ENCODE measurements around the gene GRHL3.

Gene GRHL3

GRCh38 chr1:24293392-24294227 is 25.5 kb upstream of the GRHL3 start:
- DNase-seq, result no peak

GRCh38 chr1:24294228-24294672 is 24.9 kb upstream of the GRHL3 start:
- DNase-seq, result peak; percentile 78

GRCh38 chr1:24294716-24295371 is 24.3 kb upstream of the GRHL3 start:
- peak; percentile 77 for DNase-seq

- no peak for DNase-seq
These were observed 23.6 kb upstream of the GRHL3 start for GRCh38 chr1:24295535-24295934.

GRCh38 chr1:24297187-24297851 is 21.8 kb upstream of the GRHL3 start:
- no peak for DNase-seq

GRCh38 chr1:24297852-24298232 is 21.3 kb upstream of the GRHL3 start:
- DNase-seq, result no peak

GRCh38 chr1:24298606-24299005 is 20.6 kb upstream of the GRHL3 start:
- no peak for DNase-seq

GRCh38 chr1:24299901-24300300 is 19.3 kb upstream of the GRHL3 start:
- DNase-seq, result no peak

GRCh38 chr1:24300971-24301784 is 18.0 kb upstream of the GRHL3 start:
- DNase-seq, result no peak

- DNase-seq, result no peak
These were observed 17.4 kb upstream of the GRHL3 start for GRCh38 chr1:24301785-24302175.

- no peak for DNase-seq
These were observed 16.9 kb upstream of the GRHL3 start for GRCh38 chr1:24302209-24302611.

GRCh38 chr1:24303600-24303999 is 15.6 kb upstream of the GRHL3 start:
- no peak for DNase-seq

- DNase-seq, result no peak
These were observed 14.4 kb upstream of the GRHL3 start for GRCh38 chr1:24304763-24305162.

- no peak for DNase-seq
These were observed 10.7 kb upstream of the GRHL3 start for GRCh38 chr1:24308365-24309015.

GRCh38 chr1:24309762-24310485 is 9.2 kb upstream of the GRHL3 start:
- no peak for DNase-seq

GRCh38 chr1:24311234-24311633 is 7.9 kb upstream of the GRHL3 start:
- DNase-seq, result no peak

GRCh38 chr1:24311741-24312140 is 7.4 kb upstream of the GRHL3 start:
- DNase-seq, result no peak

- no peak for DNase-seq
These were observed 3.8 kb upstream of the GRHL3 start for GRCh38 chr1:24315391-24315790.

GRCh38 chr1:24316645-24317044 is 2.5 kb upstream of the GRHL3 start:
- no peak for DNase-seq

- DNase-seq, result no peak
These were observed 2.1 kb upstream of the GRHL3 start for GRCh38 chr1:24317081-24317480.

- no peak for DNase-seq
These were observed 1.1 kb upstream of the GRHL3 start for GRCh38 chr1:24317956-24318614.

All from T1000 (cell line).